ENCODE measurements around the gene EPB42.
"Not testable (repeated sequence)": the region's sequence is repeated elsewhere in the genome, so short reads cannot be mapped to it uniquely, and the experiment has no call there.

The EPB42 gene

GRCh38 chr15:43241100-43241499 lies 20.3 kb upstream of the EPB42 start:
- no peak for DNase-seq (ENCODE audit: low spot score)

GRCh38 chr15:43239732-43240491 lies 19.1 kb upstream of the EPB42 start:
- DNase-seq (ENCODE audit: low spot score), result no peak

GRCh38 chr15:43238671-43239131 lies 17.9 kb upstream of the EPB42 start:
- no peak for DNase-seq (ENCODE audit: low spot score)

DNA sequence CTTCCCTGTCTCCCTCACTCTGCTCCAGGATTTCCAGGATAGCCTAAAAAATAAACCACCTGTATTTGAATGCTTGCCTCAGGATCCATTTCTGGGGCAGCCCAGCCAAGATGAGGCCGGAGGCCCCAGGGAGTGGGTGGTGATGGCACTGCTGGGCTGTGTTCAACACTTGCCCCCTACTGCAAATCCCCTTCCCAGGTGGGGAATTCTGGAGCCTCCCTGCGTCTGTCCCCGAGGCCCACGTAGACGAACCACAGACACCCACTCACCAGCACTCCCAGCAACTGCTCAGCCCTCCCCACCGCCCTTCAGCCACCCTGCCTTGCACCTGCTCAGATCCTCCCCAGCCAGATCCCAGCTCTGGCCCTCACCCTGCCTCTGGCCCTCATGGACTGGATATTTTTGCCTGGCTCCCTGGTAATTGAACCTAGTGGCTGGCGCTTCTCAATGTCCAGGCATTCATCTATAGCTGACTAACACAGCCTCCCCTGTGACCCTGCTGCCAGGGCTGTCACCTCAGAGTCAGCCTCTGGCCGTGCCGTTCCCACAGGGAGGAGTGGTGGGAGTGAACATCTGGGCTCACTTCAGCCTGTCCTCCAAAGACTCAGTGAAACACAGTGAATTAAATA lies 17.1 kb upstream of the EPB42 start:
- DNase-seq (ENCODE audit: low spot score), result no peak

GRCh38 chr15:43235536-43235935 lies 14.7 kb upstream of the EPB42 start:
- DNase-seq (ENCODE audit: low spot score), result no peak

DNA sequence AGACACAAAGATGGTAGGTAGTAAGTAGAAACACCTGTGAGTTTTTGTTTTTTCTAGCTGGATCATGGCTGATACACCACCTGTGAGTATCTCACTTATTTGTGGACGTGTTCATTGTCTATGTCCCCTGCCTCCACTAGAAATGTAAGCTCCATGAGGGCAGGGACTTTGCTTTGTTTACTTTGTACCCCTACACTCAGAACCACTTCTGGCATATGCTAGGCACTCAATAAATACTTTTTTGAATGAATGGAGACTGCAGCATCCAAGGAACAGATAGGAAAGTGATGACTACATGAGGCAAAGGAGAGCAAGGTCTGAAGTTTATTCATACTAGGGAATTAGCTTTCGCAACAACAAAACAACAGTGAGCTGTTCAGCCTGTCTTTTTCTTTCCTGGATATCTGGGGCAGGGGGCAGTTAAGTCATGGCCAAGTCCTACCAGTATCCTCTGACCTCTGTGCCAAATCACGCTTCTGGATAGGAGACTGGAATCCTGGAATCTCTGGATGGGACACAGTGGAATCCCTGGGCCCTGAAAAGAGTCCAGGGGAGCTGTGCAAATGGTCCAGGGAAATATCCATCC lies 11.6 kb upstream of the EPB42 start:
- DNase-seq (ENCODE audit: low spot score), result no peak

GRCh38 chr15:43230640-43231115 lies 9.9 kb upstream of the EPB42 start:
- DNase-seq (ENCODE audit: low spot score), result no peak

DNA sequence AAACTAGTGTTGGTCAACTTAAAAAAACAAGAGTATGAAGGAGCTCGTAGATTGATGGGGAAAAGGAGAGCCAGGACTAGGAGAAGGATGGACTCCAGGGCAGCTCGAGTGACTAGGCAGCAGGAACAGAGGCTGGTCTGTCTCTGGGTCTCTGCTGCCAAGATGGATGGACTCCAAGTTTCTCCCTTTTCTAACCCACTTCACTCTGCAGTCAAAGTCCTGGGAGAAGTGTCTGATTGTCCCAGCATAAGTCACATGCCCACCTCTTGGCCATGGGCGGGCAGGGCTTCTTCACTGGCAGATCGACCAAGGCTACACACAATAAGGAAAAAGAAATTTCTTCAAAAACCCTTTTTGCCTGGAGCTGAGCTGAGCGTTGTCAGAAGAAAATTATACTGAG lies 9.2 kb upstream of the EPB42 start:
- DNase-seq (ENCODE audit: low spot score), result peak; percentile 9

GRCh38 chr15:43226436-43227305 lies 5.9 kb upstream of the EPB42 start:
- peak; percentile 67 for DNase-seq (ENCODE audit: low spot score)

- not testable (repeated sequence) for DNase-seq (ENCODE audit: low spot score)
These were observed 5.1 kb upstream of the EPB42 start for GRCh38 chr15:43225950-43226255.

DNA sequence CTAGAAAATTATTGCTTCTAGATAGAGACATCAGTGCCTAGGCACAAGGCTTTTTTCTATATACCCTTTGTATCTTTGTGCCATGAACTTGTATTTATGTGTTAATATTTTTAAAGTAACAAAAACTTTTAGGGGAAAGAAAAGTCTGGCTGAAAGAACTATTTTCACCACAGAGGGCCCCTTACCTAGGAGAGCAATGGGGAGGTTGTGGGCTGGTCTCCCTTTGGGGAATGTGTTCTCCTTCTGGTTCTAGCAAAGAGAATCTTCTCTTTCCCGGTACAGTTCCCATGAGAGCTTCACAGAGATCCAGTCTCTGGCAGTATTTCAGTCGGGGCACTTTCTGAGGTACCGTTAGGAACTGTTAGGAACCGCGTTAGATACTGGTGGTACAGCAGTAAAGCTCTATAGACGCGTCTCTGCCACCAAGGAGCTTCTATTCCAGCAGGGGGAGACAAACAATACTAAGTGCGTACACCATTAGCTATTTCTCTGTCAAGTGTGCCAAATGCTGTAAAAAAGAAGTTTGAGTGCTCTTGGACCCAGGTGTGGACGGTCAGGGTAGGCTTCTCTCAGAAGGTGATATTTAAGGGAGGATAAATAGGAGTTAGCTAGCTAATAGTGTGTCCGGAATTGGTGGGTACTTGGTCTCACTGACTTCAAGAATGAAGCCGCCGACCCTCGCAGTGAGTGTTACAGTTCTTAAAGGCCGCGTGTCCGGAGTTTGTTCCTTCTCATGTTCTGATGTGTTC lies 4.6 kb upstream of the EPB42 start:
- DNase-seq (ENCODE audit: low spot score), result peak; percentile 71

DNA sequence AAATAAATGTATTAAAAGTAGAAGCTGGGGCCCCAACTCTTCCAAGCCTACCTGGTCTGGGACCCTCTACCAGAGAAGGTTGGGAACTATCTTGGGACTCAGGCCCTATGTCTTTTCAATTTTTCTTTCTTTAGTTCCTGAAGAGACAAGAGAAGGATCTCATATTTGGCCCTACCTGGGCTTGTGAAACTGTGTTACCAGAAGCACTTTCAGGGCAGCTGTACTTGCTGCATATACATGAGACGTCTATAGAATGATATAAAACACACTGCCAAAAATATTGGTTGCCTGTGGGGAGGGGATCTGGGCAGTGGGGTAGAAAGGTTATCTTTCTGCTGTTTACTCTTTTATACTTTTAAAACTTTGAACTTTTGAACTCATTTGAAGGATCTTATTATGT lies 604 bp upstream of the EPB42 start:
- DNase-seq (ENCODE audit: low spot score), result no peak

DNA sequence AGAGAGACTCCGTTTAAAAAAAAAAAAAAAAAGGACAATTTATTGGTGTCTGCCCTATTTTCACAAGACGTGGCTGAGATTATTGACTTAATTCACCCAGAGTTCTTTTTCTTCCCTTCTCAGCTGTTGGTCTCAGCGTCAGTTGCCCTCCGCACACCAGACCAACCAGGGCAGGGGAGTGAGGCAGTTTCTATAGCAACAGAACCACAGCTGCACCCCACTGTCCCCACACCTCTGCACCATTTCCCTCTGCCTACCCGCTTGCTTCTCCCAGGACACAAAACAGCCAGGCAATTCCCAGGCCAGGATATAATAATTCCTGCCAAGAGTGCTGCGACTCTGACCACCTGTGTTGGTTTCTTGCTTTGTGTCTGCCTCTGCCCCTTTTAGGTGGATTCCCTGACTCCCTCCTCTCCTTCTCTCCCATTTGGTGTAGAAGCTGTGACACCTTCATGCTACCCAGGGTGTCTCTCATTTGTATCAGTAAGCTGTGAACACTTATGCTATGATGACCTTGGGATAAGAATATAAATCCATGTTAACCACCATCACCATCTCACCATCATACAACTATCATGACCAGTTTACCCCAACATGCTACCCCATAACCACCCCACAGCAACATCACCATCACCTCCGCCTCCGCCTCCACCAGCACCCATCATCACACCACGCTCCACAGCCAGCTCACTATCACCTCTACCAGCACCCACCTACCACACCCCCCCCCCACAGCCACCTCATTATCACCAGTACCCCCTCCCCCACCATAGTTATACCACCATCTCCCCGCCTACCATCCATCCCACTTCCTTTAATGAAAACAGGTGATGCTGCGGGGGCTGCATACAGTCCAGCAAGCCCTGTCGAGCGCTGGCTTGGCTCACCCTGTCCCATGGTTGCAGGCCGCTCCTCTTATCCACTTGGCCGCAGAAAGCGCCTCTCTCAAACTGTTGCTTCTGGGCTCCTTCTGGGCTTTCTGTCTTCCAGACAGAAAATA lies 589 bp downstream of the EPB42 start:
- DNase-seq (ENCODE audit: low spot score), result no peak

DNA sequence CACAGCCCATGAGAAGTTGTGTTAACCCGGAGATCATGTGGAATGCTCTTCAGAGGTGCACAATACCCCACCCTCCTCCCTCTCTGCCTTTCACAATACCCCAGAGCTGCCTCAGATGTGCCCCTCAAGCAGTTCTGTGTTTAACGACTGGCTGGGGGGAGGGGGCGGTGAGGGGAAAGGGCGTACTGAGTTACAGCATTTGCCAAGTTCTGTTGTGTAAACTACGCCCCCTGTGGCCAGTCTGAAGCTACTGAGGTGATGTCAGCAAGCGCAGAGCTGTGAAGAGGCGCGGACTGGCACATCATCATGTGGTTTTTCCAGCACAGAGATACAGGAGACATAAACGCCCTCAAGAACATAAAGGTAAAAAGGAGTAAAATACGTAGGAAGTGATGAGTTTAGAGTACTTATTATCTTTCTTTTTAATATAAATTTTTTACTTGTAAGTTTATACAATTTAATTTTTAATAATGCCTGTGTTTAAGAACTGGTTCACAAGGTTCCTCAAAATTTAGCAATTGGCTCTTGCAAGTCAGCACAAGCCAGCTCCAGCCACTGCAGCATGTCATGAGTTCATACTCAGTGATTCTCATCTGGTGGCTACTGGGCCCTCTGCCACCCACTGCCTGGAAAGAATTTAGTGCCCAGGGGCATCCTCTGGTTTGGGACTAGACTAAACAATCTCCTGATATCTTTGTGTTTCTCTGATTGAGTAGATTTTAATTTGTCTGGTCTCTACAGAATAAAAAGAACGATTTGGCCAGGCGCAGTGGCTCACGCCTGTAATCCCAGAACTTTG lies 1.7 kb downstream of the EPB42 start:
- DNase-seq (ENCODE audit: low spot score), result no peak

DNA sequence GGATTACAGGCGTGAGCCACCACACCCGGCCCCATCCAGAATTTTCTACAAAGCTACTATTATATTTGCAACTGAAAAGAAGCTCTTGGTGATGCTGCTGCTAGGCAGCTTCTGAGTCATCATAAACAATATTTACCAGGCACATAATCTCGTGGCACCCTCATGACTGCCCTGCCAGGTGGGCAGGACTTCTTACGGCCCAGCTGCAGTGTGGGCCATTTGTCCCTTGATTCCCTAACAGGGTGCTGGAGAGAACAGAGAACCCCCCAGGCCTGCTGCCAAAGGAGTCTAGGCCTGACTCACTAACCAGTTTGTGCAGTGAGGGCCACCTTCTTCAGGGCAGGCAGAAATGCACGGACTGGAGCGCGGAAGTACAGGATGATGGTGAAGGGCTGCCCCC lies 4.9 kb downstream of the EPB42 start:
- DNase-seq (ENCODE audit: low spot score), result no peak

- DNase-seq (ENCODE audit: low spot score), result no peak
These were observed 6.1 kb downstream of the EPB42 start for GRCh38 chr15:43214592-43215295.

DNA sequence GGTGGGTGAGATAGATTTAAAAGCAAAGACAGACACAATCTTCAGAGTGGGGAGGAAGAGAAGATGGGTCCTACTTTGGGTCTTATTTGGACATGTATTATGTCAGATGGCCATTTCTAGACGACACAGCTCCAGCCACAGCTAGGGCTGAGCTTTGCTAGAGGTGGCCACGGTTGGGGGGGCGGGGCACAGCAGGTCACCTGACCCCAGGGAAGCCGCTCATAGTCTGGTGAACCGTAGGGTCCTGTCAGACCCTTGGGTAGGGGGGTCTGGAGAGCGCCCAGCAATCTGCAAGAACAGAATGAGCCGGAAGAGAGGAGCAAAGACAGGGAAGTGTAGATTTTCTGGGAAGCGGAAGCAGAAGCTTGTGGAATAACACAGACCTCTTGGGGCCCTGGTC lies 6.6 kb downstream of the EPB42 start:
- no peak for DNase-seq (ENCODE audit: low spot score)

DNA sequence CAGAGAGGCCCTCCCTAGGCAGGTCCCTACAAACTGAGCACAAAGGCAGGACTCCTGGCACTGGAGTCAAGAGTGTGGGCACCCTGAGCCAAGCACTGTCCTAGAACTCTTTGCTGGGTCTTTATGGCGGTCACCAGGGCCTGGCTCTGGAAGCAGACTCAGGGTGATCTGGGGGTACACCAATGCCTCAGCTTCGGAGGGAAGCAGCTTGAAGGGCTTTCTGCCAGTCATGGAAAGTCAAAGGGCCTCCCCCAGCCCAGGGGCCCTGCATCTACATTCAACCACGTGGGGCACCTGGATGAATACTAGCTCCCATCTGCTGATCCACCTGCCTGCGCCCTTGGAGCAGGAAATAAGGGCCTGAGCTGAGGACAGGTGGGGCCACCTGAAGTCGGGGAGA lies 7.4 kb downstream of the EPB42 start:
- no peak for DNase-seq (ENCODE audit: low spot score)

DNA sequence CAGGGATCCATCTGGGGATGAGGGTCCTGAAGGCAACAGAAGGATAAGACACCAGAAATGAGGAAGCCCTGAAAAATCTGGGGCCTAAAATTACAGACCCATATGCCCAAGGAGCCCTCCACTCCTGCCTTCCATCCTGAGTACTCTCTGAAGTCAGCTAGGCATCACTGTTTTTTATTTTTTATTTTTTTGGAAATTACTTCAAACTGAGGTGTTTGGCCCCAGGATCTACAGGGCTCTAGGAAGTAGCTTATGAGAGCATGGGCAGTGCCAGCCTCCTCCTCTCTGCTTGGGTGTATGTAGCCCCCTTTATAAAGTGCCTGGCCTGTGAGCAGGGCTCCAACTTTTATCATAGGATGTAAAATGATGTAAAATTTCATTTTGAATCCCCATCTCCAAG lies 7.9 kb downstream of the EPB42 start:
- DNase-seq (ENCODE audit: low spot score), result no peak
